Activated CD8-positive, alpha-beta memory T cell treated with anti-CD3 and anti-CD28 coated beads for 24 hours (primary cell): ENCODE data around the gene SLC12A8.
A peak's percentile ranks its signal among the peaks of the same experiment; 100 is the strongest.

ENCODE experiments used
- DNase-seq: peaks from one replicate; pipeline ENCODE4 v3.0.0-alpha.2; 2020

SLC12A8 gene

DNA sequence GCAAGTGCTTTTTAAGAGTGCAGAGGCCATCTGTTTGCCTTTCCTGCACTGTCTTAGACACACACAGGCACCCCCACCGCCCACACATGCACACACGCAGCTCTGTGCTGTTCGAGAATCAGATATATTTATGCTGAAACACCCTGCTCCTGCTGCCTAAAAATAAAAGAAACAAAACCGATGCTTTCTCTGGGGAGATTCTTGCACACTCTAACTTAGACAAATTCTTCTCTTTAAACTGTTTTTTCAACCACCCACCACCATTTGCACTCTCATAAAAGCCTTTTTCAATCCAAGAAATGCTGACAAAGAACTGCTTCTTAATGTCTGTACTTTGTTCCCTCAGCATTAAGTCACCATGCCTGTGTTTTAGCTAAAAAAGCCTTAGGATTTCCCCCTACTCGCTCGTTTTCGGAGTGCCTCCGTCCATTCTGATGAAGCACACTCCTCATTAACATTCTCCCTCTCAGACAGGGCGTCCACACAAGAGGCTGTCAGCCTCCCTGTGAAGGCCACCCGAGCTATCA lies 26.2 kb downstream of the SLC12A8 start:
- DNase-seq: no peak

DNA sequence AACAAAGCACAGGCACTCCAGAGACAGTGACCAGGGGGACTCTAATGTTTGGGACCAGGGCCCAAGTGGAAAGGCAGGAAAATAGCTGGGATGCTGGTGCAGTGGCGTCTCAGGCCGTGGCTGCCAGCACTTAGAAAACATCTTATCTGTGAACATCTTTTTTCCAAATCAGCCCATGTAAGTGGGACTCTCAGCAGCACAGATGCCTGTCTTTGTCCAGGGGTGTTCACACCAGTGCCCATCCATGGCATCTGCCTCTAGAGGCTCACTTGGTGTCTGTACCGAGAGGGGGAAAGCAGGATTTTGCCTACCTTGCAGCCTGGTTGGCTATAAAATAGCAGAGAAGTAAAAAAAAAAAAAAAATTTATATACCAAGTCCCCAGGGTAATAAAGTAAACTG lies 26.7 kb downstream of the SLC12A8 start:
- DNase-seq: no peak

DNA sequence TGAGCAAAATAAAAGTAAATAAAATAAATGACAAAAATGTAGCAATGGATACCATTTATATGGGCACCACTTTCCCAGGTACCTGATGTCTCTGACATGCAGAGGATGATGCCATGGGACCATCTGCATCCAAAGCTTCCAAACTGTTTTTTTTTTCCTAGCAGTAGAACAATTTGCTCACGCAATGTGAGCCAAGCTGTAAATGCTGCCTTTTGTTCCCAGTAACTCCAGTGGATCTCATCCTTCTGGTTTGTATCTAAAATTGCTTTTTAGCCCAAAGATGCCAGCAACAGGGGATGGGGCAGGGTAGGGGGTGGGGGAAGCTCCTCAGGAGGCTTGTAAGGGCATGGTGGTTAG lies 32.7 kb downstream of the SLC12A8 start:
- no peak for DNase-seq

DNA sequence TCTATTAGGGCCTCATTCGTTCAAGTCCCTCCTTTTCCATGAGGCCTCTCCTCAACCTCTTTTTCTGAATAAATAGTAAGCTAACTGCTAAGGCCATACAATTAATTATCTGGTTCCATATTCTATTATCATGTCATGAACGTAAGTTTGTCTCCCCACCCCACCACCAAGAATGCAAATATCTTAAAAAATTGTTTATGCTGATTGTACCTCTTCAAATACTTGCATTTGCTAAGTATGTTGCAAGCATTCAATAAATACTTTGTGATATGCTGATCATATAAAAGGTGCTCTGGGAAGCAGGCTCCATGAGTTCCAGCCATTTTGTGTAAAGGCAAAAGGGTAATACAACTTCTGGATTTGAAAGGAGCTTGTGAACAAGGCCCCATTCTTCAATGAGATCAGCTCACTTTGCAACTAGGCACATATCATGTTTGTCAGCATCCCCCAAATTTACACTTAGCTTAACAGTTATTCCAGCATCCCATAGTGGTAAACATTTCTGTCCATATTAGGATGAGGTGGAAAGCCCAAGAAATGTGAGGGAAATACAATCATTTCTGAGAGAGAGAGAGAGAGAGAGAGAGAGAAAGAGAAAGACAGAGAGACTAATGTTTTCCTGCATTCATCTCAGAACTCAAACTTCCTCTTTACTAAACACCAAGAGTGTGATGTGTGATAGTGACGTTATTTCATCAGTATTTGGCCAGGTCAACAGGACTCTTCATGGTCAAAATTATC lies 33.2 kb downstream of the SLC12A8 start:
- DNase-seq: no peak

DNA sequence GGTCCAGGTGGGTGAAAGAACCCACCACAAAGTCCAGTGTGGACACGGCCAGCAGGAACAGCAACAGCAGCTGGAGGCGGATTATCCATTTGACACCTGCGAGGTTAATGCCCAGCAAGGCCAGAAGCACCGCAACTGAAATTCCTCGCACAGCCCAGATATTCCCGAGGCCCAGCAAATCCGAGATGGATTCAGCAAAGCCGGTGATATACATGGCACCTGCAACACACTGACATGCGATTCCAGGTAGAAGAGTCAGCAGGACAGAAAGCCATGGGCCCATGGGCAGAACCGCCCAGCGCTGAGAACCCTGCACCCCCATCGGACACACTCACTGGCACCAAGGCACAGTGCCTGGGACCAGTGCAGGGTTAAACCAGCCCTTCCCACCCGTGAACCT lies 34.8 kb downstream of the SLC12A8 start:
- DNase-seq: no peak

DNA sequence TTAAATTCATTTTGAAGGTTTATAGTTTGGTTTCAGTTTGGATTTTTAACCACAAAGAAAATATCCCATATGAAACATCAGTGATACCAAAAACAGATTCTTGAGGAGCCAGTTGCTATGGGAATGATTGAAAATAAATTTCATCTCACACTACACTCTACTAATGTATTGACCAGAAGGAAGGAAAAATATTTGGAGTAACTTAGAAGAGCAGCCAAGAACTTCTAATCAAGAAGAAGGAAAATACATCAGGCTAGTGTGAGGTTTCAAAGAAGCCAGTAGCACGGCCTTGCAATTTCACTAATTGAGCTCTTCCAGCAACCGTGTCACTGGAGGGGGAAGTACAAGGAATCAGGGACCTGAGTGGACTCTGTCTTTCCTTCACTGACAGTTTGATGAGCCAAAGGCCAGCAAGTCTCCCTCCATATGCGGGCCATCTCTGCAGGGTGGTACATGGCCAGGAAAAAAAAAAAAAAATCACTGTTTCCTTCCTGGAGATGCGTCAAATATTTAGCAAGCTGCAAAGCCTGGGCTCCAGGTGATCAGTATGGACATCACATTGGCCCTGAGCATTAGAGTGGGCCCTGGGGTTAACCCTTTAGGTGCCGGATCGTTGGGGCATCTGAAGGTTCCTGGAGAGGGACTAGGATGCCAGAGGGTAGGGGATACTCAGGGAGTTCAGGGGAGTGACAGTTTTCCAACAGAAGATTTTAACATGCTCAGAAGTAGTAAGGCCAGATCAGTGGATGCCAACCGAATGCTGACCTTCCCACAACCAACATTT lies 37.1 kb downstream of the SLC12A8 start:
- DNase-seq: no peak

DNA sequence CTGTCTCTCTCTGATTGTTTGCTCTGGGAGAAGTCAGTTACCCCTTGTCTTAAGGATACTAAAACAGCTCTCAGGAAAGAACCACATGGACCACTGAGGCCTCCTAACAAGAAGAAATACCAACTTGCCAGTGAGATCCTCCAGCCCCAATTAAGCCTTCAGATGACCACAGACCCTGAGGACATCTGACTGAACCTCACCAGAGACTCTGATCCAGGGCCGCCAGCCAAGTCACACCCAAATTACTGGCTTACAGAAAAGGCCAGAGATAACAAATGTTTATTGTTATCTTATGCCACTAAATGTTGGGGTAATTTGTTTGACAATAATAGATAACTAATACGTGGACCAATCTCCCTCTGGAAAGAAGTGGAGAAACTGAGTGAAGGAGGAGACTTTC lies 40.2 kb downstream of the SLC12A8 start:
- no peak for DNase-seq

DNA sequence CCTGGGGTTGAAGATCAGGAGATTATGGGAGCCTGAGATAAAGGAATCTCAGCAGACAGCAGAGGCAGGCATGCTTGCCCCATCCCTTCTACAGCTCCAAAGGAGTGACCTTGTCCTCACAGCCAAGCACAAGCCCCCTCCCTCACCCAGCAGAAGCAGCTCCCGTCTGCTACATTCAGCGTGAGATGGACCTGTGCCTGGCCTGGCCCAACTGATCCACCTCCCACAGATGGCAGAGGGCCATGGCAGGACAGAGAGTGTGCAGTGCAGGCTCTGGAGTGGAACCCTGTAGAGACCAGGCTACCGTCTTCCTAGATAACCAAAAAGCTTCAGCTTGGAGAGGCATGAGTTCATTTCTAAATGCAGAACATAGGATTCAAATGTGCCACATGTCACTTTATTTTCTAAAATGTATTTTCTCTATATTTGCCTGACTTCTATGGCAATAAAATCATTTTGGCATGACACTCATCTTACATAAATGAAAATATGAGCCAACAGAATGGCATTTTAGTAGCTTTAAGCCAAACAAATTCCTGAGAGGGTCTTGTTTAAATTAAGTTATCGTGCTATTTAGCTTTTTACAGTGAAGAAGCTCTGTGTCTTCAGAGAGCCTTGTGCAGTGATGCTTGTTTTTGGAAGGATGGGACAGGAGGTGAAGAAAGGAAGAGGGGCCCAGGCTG lies 43.7 kb downstream of the SLC12A8 start:
- no peak for DNase-seq

DNA sequence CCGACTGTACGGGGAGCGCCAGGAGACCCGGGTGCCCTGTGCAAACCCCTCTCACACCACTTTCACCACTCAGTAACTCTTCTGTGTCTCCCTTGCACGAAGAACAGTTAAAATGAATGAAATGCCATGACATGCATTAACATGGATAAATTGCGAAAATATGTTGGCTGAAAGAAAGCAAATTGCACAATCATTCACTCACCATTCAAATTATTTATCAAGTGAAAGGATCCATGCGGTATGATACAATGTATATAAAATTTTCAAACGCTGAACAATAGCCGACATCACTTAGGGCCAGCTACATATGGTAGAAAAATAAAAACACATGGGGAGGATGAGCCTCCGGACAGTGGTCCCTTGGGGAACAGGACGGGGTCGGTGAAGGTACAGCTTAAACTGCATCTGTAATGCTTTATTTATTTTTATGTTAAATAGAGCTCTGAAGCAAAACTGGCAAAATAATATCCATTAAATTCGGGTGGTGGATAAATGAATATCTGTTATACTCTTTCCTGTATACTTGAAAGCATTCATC lies 45.9 kb downstream of the SLC12A8 start:
- DNase-seq: no peak

DNA sequence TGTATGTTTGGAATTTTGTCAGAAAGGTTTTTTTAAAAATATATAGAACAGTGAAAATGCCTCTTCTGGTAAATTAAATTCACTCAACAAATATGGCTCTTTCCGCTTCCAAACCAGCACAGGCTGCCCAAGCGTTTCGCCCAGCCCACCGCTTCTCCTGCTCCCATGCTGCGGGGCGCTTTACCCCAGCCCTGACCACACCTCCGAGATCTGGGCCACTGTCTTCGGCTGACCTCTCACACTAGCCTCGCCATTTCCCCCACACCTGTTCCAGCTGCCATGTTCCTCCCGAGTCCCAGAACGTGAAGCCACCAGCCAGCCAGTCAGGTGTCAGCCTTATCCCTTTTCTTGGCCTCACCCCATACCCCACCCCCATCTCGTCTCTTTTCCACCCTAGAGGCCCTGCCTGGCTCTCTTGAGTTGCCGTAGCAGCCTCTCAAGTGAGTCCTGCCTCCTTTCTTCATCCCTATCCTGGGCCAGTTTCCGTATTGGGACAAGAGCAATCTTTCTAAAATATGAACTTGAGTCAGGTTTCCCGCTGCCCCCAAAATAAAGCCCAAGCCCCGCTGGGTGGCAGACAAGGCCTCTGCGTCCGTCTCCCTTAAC lies 46.5 kb downstream of the SLC12A8 start:
- DNase-seq: no peak

DNA sequence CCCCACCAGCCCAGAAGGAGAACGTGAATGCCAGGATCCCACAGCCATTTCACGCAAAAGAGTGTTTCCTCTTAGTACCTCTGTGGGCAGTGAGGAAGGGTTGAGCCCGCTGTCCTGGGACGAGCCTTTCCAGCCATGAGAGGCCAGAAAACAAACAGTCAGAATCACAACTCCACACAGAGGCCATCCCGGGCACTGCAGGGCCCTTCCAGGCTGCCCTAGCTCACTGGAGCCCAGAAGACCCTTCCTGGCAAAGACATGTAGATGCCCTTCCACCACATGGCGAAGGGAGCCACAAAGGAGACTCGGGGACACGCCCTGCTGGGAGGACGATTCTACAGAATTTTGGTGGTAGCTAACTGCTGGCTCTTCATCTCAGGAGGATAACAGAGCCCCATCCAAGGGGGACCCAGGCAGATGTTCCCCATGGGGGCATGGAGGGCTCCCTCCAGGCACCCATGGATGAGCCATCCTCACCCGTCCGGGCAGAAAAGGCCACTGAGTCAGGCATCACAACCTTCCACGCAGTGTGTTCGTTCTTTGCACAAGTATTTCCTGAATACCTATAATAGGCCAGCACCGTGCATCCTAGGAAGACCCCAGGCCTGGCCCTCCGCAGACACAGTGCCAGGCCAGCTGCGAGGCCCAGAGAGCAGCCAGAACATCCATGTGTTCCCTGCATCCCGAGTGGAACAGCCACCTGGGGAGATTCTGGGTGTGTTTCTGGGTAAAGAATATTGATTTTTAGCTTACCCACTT lies 47.2 kb downstream of the SLC12A8 start:
- no peak for DNase-seq

DNA sequence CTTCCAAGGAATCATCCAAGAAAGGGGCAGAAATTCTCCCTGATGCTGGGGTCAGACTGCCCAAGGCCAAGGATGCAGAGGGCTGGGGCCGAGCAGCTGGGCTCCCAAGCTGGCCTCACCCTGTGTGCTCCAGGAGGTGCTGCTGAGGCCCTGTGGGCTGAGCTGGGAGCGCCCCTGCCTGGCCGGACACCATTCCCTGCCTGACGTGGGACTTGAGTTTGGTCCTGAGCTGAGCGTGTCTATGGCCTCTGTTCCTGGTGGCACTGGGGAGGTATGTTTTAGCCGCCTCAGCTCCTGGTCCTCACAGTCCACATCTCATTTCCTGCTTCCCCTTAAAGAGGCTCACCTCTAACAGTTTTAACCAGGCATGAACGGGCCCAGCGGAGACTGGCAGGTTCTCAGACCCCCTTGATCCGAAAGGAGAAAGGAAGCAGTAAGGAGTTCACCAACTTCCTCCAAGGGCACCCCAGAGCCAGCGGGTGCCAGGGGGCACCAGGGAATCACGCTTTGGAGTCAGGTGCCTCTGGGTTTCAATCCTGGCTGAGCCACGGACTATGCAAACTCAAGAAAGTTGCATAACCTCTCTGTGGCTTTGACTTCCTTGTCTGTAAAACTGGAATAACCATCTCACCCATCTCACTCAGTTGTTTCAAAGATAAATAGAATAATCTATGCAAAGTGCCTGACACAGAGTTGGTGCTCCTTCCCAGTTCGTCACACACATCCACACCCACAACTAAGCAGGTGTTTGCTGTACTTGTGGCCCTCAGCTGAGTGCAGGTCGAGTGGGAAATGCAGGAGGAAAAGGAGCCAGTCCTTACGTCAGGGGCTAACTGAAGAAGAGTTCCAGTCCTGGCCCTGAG lies 48.6 kb downstream of the SLC12A8 start:
- DNase-seq: no peak

DNA sequence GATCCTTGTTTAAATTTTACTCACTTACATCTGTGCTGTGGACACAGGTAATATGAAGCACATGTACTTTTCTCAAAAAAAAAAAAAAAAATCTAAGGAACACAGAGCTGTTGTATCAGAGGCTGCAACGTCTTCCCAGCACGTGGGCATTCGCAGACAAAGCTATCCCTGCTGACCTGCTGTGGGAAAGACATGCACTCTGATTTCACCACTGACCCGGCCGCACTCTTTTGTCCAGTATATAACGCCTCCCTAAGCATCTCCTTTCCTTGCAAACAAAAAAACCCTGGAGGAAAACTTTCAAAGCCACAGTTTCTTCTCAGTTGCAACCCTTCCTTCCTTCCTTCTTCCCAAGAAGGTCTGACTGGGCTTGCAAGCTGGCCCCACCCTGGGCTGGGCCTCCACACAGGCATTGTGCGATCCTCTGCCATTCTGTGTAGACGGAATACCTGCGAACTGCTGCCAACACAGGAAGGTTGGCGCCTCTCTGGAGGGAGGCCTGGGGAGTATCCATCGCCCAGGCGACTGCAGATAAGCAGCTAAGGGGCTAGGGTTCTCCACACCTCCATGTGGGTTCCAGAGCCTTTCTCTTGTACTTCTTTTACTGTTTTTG lies 50.8 kb downstream of the SLC12A8 start:
- no peak for DNase-seq

DNA sequence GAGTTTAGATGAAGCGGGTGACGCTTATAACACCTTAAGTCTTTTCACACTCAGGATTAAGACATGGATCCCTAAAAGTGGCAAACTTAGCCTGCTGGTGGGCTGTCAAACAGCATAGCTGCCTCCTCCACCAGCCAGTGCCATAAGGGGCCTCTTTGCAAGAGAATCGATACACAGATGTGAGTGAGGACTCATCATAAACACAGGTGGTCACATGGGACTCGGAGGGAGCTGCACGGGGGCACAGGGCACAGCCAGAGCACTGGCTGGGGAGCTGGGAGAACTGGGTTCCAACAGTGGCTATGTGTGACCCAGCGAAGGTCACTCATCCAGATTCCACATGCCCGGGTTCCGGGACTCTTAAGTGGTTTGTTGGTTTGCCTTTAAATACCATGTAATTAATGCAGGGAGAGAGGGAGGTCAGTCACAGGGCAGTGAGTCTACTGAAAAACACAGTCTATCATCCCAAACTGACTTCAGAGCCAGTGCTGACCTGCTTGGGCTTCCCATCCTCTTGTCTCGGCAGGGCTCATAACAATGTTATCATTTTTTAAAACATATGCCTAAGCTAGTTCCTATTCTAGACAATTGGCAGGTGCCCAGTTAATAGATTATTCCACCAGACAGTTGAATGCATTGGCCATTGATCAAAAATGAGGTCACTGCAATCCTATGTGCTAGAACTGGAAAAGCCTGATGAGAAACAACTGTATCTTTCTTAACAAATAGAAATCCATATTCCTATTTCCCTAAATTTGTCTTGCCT lies 51.8 kb downstream of the SLC12A8 start:
- no peak for DNase-seq

DNA sequence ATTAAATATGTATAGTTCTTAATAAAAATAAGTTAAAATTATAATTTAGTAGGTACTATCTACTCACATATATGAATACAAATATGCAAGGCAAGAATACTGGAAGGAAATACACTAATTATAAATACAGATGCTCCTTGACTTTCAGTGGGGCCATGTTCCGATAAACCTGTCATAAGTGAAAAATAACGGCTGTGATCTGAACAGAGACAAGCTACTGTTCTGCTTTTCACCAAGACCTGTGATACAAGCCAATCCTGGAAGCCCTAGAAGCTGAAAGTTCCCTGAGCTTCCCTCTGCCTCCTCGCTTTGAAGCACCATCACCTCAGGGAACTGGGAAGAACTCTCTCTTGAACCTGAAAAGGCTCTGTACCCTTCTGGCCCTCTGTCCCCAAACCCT lies 55.4 kb downstream of the SLC12A8 start:
- DNase-seq: no peak

DNA sequence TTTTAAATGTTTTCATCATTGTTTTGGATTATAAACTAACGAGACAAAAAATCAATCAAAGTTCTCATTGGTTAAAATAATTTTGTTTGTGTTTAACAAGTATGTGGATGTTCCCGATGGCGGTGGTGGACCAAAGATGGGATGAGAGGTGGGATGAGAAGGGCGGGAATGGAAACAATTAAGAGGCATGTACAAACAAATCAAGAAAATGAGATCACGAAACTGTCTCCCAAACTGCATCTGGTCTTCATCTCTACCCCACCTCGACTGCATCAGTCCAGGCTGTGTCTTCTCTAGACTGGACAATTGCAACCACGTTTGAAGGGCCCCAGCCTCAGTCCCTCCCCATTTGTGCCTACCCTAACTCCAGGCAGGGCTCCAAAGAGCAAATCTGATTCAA lies 56.1 kb downstream of the SLC12A8 start:
- no peak for DNase-seq

DNA sequence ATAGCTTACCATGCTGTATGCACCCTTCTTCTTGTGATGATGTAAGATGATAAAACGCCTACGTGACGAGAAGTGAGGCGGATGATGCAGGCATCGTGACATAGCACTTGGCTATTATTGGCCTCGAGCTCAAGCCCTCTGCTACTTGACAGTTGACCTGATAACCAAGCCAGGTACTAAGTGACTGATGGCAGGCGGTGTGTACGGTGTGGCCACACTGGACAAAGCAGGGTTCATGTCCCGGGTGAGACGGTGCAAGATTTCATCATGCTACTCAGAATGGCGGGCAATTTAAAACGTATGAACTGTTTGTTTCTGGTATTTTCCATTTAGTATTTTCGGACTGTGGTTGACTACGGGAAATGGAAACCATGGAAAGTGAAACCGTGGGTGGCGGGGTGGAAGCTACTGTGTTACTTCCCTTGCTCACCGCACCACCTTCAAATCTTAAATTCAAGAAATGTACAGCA lies 57.7 kb downstream of the SLC12A8 start:
- peak; percentile 70 for DNase-seq

DNA sequence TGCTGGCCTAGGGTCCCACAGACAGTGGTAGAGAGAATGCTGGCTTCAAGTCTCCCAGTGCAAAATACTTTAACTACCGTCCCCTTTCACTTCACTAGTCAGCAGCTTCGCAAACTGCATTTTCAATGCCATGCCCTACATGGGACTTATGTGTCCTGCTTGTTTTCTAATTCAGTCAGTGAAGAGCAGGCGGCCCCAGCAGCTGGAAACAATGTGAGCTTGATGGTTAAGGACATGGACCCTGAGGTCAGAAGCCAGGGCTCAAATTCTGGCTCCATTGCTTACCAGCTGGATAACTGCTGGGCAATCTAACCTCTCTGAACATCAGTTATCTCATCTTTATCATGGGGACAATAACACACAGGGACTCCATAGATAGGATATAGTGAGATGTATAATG lies 58.4 kb downstream of the SLC12A8 start:
- no peak for DNase-seq

DNA sequence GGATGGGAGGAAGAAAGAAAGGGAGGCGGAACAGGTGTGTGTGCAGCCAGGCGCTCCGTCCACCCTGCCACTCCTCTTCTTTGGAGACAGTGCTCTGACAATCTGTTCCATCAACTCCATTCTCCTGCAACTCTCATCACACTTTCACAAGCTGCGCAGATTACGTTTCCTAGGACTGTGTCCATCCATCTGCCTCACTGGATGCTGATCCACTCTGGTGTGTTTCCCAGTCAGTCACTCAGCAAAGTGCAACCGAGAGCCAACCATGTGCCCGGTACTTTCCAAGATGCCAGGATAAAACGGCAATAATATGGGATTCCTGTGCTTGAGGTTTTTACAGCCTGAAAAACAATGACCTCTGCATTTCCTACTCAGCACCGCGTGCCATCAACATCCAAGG lies 59.6 kb downstream of the SLC12A8 start:
- DNase-seq: no peak

DNA sequence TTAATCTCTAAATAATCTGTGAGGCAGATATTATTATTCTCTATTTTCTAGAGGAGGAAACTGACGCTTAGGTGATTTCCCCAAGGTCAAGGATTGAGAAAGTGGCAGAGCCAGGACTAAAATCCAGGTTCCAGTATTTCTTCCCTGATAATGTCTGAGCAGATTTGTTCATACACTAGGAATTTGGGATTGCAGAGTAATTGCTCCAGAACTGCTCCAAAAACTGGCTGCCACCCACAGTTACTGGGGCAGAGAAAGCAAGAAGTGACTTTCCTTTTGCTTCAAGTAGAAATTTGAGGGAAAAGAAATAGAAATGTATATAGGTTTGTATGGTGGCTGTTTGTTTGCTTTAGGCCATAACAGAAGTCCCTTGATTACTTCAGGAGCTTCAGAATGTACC lies 60.6 kb downstream of the SLC12A8 start:
- DNase-seq: no peak
